HG02678 (cell line): Measurements from ENCODE around the gene SPATS1.
A peak's percentile ranks its signal among the peaks of the same experiment; 100 is the strongest.

Experiments used
- ATAC-seq: cut with Tn5 transposase; IDR thresholded peaks from one replicate; pipeline ENCODE4 v1.9.1; 2021; ENCODE audit warnings: mild to moderate bottlenecking, moderate library complexity; ENCODE audit not compliant: unreplicated experiment

SPATS1 gene

GRCh38 chr6:44386364-44386928 is 44.0 kb downstream of the SPATS1 start:
- ATAC-seq, result no peak

- ATAC-seq, result peak; percentile 5
Observed at GRCh38 chr6:44386929-44387345, 44.5 kb downstream of the SPATS1 start.

GRCh38 chr6:44387346-44388134 is 45.1 kb downstream of the SPATS1 start, which contains the start of gene CDC5L:
Gene CDC5L (plus strand): TSS chr6:44387706. CDS start chr6:44387824, 118 bp downstream.
- ATAC-seq, result peak; percentile 89

GRCh38 chr6:44388135-44388487 is 45.7 kb downstream of the SPATS1 start:
- no peak for ATAC-seq

GRCh38 chr6:44388887-44389286 is 46.4 kb downstream of the SPATS1 start:
- no peak for ATAC-seq

GRCh38 chr6:44390158-44390683 is 47.8 kb downstream of the SPATS1 start:
- no peak for ATAC-seq
